HG03039 (cell line): ENCODE data around the gene SLC7A1.

Experiments used
- ATAC-seq: cut with Tn5 transposase; IDR thresholded peaks from one replicate; pipeline ENCODE4 v1.9.1; 2021; ENCODE audit warnings: mild to moderate bottlenecking, moderate library complexity; ENCODE audit not compliant: unreplicated experiment

SLC7A1 gene

DNA sequence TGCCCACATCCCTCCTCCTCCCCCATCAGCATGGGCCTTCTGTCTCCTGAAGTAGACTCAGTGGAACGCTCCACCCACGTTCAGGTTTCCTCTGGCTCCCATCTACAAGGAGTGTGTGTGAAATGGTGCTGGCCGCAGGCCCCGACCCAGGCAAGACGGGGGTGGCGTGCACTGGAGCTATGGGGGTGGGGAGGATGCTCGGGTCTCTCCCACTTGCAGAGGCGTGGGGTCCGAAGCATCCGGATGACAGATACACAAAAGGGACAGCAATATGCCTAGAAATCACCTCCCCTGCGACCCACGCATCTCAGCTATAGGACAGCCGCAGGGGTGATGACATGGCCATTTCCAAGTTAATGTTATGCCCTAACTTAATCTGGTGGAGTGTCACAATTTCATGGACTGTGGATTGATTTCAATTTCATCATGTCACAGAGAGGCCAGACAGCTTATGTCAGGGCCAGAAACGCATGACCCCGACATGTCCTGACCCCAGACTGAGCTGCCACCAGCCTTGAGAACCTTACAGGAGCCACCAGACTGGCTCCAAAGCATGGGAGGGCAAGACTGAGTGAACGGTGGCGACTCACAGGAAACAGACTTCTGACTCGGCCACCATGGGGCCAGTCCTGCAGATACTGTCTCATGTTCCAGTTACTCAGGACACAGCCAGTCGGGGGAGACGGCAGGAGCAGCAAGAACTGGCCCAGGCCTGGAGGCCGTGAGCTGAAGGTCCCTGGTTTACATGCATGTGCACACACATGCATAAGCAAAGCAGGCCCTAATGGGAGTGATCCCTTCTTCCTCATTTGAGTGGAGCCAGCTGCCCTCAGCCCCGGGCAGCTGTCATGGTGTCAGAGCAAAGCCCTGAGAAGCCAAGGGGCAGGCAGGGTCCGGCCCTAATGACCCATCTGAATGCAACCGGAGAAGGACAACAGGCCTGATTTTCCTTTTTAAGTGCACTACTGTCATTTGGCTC lies 82.2 kb downstream of the SLC7A1 start:
- no peak for ATAC-seq

DNA sequence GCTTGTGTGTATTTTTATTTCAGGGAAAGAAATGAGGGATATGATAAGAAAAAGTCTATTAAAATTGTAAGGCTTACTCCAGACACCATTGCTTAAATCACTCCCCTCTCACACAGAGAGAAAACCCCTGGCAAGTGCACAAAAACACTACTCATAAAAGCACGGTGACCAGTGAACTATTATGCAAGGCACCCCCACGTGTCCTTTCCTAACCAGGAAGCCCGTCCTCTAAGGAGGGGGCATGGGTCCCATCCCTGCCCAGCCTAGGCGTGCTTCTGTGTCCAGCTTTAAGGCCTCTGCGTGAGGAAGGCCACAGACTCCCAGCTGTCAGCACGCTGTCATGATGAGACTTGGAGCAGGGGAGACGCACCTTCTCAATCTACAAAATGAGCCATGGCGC lies 83.5 kb downstream of the SLC7A1 start:
- ATAC-seq, result no peak

DNA sequence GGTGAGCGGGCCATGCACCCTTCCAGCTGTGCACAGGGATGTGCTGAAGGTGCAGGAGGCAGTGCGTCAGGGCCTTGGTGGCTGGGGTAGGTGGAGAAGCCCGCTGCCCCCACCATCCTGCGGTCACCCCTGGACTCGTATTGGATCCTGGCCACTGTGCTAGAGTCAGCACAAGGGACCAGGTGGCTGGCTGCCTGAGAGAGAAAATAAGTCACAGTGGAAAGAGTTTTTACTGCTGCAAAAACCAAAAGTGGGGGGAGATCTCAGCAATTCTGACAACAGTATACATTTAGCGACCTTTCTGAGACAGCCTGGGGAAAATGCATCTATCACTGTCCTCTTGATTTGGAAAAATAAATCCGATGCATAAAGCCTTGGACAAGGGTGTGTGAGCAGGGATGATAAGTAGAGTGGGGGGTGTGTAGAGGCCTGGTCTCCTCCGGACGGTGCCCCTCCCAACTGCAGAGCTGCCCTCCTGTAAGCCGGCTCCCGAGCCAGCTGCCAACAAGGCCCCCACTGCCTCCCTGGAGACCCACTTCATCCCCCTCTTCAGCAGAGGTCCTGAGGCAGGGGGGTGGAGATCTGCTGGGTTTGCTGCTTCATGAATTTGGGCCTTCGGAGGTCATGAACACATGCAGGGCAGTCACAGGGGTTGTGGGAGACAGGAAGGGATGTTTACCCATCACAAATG lies 84.2 kb downstream of the SLC7A1 start:
- no peak for ATAC-seq

DNA sequence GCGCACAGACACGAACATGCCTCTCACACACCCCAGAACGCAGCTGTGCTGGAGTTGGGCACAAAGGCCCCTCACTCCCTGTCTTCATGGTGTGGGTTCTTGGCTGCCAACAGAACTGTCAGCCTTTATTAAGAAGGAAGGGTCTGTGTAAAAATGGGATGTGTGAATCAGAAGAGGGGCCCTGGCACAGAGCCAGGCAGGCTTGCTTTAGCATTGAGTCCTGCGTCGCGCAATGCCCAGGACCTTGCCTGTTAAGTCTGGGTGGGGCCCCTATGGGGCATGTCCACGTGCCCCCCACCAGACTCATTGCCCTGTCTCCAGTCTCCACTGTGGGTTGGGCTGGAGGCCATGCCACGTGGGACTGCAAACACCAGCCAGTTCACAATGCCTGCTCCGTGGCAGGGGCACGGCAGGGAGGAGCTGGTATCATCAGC lies 84.8 kb downstream of the SLC7A1 start:
- ATAC-seq, result no peak

DNA sequence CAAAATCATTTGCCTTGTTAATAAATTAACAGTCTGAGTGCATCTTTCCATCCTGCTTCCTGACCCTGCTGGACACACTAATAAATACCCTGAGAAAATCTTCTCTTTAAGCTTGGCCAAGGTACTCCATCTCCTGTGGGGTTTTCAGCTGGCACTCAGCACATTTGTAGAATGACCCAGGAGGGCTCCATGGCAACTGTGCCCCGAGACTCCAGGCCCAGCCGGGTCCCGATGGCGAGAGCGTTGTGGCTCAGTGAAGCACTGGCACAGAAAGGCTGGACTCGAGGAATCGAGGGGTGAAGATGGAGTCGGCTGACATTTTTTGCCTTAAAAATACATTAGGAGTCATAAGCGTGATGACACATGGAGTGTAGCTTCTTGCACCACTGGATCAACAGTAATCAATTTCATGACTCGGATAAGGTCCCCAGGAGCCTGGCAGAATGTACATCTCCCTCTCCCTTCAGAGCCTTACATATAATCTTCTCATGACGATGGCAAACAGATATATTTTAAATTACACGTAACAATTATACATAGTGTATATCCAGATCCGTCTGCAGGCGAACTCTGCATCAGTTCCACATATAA lies 85.4 kb downstream of the SLC7A1 start:
- ATAC-seq, result no peak

DNA sequence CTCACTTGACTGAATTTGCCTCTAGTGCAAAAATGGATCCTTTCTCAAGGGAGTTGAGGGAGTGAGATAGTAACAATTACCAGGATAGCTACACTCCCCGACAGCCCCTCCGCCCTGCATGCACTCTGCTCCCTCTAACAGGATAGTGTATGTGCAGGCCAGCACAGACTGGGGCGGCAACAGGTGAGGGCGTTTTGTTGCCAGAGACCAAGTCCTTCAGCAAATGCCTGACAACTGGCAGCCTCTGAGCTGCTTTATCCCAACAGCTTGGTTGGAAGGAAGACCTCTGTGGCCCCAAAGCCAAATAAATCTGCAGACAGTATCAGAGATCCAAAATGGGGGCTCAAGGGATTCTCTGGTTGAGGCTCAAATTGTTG lies 86.6 kb downstream of the SLC7A1 start:
- ATAC-seq, result no peak

DNA sequence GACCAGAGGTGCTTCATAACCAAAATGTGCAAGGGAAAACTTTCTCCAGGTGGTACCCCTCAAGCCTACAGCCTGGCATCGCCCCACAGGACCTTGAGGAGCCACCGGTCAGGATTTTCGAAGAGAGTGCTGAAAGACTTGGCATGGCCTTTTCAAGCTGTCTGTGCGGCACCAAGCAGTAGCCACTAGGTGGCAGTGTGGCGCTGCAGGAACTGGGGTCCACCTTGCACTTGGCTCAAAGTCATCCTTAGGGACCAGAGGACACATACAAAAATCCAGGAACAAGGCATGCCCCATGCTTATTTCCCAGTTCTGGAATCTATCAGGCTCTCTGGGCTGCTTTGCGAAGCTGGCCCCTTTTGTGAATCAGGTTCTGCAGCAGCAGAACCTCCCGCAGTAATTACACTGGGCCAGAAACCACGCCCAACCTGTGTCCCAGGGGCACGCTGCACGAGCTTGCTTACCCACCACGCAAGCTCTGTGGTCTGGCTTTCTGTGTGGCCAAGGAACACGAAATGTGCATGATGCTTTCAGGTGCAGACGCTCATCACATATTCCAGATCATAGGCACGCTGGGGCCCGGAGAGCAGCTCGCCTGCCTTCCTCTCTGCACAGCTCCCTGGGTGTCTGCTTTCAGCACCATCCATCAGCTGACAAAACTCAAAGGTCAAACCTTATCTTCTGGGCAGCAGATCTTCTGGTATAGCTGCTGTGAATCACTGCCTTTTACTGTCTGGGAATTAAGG lies 87.2 kb downstream of the SLC7A1 start:
- no peak for ATAC-seq

DNA sequence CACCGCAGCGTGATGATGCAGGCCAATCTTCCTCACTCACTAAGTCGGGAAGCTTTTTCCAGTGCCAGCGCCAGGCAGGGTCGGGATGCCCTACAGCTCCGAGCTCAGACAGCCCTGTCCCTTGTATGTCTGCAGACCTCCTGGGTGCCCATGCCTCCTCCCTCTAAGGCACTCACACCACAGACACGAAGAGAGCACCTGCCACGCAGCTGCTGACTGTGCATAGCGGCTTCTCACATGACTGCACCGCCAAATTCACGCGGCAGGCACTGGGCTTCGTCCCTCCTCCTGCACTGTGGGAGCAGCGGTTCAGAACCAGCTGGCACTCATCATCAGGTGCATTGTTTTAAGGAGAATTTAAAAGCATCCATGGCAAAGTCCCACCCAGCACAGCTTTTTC lies 88.1 kb downstream of the SLC7A1 start:
- ATAC-seq, result no peak

DNA sequence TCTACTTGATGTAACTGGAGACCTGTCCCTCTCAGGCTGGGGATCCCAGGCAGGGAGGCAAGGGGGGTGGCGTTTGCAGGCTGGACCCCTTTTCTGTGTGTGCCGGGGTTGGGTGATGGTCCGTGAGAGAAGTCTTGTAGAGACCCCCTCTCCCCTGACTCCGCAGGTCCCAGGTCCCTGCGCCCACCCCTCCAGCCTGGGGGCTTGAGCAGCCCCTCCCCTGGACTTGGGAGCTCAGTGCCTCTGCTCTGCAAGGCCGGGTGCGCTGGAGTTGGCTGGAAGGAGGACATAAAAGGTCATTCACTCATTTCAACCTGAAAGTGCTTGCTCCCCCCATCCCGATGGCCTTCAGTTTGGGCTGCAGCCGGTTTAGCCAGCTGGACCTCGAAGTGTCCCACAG lies 89.5 kb downstream of the SLC7A1 start:
- no peak for ATAC-seq

DNA sequence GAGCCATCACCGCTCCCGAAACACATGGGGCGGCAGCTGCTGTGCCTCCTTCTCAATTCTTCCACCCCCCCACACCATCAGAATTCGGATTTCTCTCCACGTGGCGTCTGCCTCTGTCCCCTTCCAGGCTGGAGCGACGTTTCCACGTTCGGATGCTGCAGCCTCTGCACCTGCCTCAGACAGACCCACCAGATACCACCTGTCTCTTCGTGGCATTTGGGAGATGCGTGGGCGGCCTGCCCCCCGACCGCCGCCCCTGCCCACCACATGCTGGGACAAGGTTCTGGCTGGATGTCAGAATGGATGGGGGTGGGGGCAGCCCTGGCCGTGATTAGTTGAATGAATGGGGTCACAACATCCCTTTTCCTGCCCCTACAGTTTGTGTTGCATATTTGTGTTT lies 90.0 kb downstream of the SLC7A1 start:
- ATAC-seq, result no peak

DNA sequence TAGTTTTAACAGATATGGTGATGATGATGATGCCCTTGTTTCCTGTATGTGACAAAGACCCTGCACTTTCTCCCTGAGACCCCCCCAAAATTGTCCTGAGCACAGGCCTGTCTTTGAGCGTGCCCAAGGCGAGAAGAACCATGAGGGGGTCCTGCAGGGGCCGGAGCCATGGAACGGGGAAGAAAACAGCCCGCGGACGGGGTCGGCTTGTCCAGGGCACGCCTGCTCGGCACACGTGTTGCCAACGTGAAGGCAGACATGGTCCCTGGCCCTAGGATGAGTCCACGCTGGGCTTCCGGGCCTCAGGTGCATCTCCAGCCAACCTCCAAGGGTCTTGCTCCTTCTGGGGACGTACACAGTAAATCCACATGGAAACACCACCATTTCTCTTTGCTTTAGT lies 90.8 kb downstream of the SLC7A1 start:
- no peak for ATAC-seq

DNA sequence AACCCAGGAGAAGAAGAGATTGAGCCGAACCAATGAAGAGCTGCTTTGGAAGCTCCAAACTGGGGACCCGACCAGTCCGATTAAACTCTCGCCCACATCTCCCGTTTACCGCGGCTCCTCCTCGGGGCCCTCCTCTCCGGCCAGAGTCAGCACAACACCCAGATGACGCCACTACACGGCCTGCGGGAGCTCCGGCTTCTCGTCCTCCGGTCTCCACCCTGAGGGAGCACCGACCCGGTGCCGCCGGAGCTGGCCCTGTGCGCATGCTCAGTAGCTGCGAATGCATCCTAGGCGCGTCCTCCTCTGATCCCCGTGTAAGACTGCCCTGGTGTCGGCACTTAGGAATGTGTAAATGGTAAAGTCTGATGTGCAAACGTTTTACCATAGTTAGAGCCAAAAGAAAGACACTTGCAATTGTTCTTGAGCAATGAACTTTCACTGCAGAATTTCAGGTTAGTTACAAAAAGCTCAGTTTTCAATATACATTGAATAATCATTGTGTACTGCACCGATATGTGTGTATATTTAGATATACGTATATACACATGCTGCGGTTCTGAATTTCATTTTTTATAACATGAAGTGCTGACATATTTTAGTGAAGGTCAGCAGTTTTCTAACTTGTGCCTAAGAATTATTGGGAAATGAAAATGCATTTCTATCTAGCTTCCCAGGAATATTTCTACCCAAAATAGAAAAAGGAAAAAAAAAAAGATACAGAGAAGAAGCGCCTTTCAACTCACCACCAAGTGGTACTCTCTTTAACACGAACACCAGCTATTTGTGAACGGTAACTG lies 92.2 kb downstream of the SLC7A1 start:
- ATAC-seq, result no peak

DNA sequence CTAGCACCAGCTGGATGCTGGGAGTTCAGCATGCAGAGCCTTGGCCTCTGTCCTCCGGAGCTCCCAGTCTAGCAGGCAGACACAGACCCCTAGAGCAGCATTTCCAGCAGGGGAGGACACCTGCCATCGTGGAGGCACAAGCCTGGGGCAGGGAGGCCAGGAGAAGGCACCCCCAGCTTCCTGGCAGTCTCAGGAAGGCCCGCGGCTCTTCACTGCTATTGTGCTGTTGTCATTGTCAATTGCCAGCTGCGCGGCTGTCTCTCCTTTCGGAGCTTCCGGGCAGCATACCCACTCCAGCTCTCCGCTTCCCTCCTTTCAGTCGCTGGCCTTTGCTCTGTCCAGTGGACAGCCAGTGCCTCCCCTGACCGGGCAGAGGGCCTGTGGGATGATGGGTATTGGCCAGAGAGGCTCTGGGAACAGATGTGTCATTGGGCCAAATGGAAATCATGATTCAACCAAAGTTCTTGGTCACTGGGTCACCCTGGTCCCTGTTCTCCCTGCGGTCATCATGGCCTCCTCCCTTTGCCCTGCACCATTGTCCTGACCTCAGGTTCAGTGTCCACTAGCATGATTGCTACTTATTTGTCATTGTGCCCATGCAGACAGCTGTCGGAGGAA lies 93.0 kb downstream of the SLC7A1 start:
- no peak for ATAC-seq

DNA sequence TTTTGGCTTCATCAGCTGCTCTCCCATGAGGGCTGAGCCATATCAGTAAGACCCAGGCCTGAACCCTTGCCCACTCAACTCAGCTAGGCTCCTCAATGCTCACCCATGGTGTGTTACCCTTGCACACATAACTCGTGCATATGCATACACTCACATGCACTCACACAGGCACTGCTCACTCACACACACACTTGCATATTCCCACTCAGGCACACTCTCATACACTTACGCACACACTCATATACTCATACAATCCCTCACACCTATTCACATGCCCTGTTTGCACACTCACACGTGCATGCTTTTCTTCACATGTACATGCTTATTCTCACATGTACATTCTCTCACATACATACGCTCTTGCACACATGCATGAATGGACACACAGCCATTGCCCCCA lies 93.8 kb downstream of the SLC7A1 start:
- ATAC-seq, result no peak

DNA sequence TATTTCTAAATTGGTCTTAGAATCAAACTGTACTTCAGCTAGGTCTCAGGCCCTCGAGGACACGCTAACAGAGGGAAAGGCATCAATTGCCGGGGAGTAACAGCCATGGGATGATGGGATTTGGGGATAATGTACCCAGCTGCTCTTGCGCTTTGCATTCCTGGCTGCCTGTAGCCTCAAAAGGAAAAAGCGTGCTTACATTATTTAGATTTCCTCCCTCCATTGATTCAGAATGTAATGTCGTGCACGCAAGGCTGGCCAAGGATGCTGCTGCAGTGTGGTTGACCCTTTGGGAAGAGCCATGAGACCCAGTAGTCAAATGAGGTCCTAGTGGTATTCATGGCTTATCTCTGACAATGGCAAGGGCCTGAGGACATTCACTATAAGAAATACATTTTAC lies 95.1 kb downstream of the SLC7A1 start:
- ATAC-seq, result no peak

DNA sequence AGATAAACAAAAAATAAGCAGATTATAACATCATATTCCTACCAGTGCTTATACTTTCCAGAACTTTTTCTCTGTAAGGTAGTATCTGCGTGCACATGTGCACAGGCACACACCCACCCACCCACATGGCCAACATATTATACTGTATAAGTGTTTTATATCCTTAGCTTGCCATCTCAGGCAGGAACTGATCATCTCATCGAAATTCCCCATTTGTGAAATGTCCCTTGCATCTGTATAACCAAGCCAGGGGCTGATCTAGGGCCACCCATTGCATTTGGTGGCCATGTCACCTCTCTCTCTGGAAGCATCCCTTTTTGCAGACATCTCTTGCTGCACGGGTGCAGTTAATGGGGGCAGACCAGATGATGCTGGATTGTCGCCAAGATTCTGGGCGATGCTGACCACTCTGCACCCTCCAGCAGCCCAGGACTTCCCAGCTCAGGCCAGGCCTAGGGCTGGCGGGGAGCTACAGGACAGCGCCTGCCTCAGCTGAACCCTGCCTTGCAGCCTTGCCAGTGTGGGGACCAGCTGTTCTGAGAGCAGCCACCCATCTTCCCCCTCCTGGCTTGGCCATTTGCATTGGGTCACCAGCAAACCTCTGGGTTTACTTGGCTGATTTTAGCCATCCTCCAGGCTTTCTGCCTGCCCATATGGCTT lies 95.9 kb downstream of the SLC7A1 start:
- ATAC-seq, result no peak

DNA sequence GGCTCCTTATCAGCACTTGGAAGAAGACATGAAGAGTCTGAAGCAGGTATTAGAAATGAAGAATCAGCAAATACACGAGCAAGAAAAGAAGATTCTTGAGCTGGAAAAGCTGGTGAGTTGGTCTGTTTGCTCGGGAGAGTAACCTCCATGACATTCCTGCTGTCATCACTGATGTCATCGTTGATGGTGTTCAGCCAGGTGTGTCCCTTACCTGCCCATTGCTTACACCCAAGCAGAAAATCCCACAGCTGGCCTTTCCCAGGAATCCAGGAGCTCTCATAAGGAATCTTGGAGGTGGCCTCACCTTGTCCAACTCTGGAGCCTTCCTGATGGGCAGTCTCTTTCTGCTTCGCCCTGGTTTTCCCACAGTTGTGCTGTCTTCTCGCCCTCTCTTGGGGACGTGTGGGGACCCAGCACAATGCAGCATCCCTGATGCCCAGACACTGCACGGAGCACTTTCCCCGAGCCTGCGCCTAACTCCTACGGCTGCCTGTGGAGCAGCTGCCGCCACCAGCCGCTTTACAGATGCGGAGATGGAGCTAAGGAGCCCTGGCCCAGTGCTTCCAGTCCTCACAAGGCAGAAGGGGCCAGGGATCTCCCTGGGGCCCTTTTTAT lies 97.0 kb downstream of the SLC7A1 start:
- no peak for ATAC-seq

DNA sequence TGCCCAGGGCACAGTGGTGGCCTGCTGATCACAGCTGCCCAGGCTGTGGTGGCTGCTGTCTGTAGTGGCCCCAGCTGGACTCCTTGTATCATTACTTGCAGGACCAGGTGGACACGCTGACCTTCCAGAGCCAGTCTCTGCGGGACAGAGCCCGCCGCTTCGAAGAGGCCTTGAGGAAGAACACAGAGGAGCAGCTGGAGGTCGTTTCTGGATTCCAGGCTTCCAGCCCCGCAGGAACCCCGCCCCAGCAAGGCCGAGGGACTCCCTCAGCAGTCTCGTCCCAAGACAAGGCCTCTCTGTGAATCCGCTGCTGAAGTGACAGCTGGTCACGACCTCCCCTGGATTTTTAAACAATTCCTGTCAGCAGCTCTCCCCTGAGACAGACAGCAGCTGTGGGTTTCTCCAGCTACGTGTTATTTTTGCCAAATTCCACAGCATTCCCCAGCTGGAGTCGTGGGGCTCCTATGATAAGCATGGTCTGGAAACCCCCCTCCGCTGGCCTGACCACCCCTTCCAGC lies 98.3 kb downstream of the SLC7A1 start:
- ATAC-seq, result no peak

DNA sequence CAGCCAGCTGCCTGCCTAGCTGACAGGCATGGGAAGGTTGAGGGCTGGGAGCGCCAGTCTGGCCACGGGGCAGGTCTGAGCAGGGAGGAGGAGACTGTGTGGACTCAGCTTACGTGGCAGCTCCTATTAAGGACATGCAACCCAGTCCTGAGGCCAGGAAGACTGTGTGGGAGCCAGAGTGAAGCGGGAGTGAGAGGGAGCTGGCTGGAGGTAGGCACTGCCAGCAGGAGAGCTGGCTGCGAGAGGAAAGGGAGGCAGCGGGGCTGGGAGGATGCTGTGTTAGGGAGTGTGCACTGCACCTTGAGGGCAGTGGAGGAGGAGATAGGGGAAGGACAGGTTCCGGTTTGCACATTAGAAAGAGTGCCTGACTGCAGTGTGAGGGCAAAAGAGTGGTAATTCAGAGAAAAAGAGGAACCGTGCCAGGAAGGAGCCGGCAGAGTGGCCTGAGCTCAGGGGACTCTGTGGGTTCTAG lies 99.2 kb downstream of the SLC7A1 start:
- ATAC-seq, result no peak
